Measurements from ENCODE around the gene KRTAP10-2. TPM values are rescaled to one million over a fixed set of nuclear protein-coding genes. Genes with fewer than 3 reads are reported as not detected.
A peak's percentile ranks its signal among the peaks of the same experiment; 100 is the strongest.

The KRTAP10-2 gene
- total RNA-seq, 4 donors from 2014 or later = 9.3 TPM; not detected in 3

DNA sequence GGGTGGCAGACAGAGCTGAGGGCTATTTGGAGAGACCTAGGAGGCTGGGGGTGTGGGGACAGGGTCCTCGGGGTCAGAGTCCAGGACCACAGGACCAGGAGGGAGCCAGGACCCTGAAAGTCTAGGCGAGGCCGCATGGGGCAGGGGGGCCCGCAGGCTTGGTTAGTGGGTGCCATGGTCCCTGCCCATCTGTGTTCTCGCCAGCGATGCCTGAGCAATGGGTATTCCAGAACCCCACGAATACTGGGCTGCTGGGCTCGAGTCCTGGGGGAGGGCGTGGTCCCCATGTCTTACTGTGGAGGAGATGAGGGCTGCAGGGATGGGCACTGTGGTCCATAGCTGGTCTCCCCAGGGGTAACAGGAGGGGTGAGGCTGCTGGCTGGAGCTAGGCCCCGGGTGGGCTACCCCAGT lies 39.0 kb upstream of the KRTAP10-2 start:
- peak in 1 of 2 donors; percentile 79 for DNase-seq (ENCODE audit: low spot score in 2 of 2)
- WGBS, 2 donors = 73 to 81% methylated on average over 7 to 9 of the region's 10 CpGs
- intact Hi-C loops (cut with DNase I; ENCODE audit: low total_unique reads) = no loop called here
- TF ChIP-seq POLR2A (IDR thresholded peaks at IDR 0.05) = no peak
- no peak for TF ChIP-seq CTCF (IDR thresholded peaks at IDR 0.05)
- H3K4me3 ChIP-seq (ENCODE audit: low read depth, poor library complexity, severe bottlenecking) = no peak overlapping the region

GRCh38 chr21:44589586-44590305 lies 38.4 kb upstream of the KRTAP10-2 start:
- WGBS, 2 donors = 83 to 85% methylated on average over 22 to 24 of the region's 24 CpGs
- intact Hi-C loops (cut with DNase I; ENCODE audit: low total_unique reads) = no loop called here
- no peak overlapping the region for H3K4me3 ChIP-seq (ENCODE audit: low read depth, poor library complexity, severe bottlenecking)
- DNase-seq (ENCODE audit: low spot score in 2 of 2) = peak in 1 of 2 donors; percentile 77
- TF ChIP-seq POLR2A (IDR thresholded peaks at IDR 0.05) (no peak), CTCF (IDR thresholded peaks at IDR 0.05) (no peak)

DNA sequence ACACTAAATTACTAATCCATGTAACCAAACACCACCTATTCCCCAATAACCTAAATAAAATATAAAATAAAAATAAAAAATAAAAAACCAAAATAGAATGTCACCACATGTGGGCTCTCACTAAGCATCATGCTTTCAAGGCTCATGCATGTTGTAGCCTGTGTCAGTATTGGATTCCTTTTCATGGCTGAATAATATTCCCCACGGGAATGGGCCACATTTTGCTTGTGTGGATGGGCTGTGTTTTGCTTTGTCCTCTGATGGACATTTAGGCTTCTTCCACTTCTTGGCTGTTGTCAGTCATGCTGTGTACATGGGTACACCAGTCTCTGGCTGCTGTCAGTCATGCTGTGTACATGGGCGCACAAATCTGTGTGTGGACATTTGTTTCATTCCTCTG lies 37.8 kb upstream of the KRTAP10-2 start:
- DNase-seq (ENCODE audit: low spot score in 2 of 2) = no peak
- intact Hi-C loops (cut with DNase I; ENCODE audit: low total_unique reads) = no loop called here
- no peak overlapping the region for H3K4me3 ChIP-seq (ENCODE audit: low read depth, poor library complexity, severe bottlenecking)
- TF ChIP-seq POLR2A (IDR thresholded peaks at IDR 0.05) (no peak), CTCF (IDR thresholded peaks at IDR 0.05) (no peak)
- WGBS, 2 donors = 93 to 95% methylated on average over 2 of the region's 2 CpGs

DNA sequence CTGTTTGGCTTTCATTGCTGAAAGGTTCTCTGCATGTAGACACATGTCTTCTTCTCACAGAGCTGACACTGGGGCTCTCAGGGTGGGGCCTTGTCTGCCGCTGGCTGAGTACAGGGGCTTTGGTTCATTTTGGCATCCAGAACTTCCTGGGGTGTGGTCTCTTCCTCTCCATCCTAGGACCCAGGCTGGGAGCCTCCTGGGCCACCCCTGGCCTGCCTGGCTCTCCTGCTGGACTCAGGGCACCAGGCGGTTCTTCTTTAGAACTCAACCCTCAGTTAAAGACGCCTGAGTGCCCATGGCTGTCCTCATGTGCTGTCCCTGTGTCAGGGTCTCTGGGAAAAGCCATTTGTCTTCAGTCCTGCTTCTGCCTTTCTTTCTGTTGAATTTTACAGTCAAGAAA lies 34.6 kb upstream of the KRTAP10-2 start:
- peak in 1 of 2 donors; percentile 56 for DNase-seq (ENCODE audit: low spot score in 2 of 2)
- intact Hi-C loops (cut with DNase I; ENCODE audit: low total_unique reads) = no loop called here
- WGBS, 2 donors = 74 to 79% methylated on average over 3 of the region's 3 CpGs
- TF ChIP-seq POLR2A (IDR thresholded peaks at IDR 0.05) (no peak), CTCF (IDR thresholded peaks at IDR 0.05) (no peak)
- no peak overlapping the region for H3K4me3 ChIP-seq (ENCODE audit: low read depth, poor library complexity, severe bottlenecking)

DNA sequence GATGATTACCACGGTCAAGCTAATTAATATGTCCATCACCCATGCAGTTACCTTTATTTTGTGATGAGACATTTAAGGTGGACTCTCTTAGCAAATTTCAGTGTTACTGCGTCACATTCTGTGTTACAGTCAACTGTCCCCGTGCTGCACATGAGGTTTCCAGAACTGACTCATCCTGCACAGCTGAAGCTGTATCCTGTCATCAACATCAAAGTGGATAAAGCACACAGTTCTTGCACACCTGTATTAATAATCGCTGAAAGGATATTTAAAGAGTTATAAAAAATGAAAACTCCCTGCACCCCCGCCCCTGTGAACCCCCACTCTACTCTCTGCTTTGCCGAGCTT lies 32.5 kb upstream of the KRTAP10-2 start:
- TF ChIP-seq POLR2A (IDR thresholded peaks at IDR 0.05) = no peak
- TF ChIP-seq CTCF (IDR thresholded peaks at IDR 0.05) = no peak
- intact Hi-C loops (cut with DNase I; ENCODE audit: low total_unique reads) = no loop called here
- H3K4me3 ChIP-seq (ENCODE audit: low read depth, poor library complexity, severe bottlenecking) = no peak overlapping the region
- WGBS, 2 donors = 48 to 50% methylated on average over 6 of the region's 6 CpGs
- DNase-seq (ENCODE audit: low spot score in 2 of 2) = no peak
